Naive thymus-derived CD4-positive, alpha-beta T cell (primary cell): ENCODE measurements around the gene PHF19. TPM values are rescaled to one million over a fixed set of nuclear protein-coding genes. Genes with fewer than 3 reads are reported as not detected.

Experiments
- ATAC-seq: fragments of 150-1000 bp; cut with Tn5 transposase; 2 replicates; pipeline ENCODE4 v1.10.0; 2021; ENCODE audit warnings: mild to moderate bottlenecking, moderate library complexity
- CTCF ChIA-PET: fragments of 350-600 bp; sonication (Branson Sonifier 250); formaldehyde crosslinking; loops from one replicate; lab custom pipeline; 2021; ENCODE audit warnings: antibody characterized with exemption; lab: Charles Lee
- POLR2A ChIA-PET: fragments of 350-600 bp; sonication (Branson Sonifier 250); formaldehyde crosslinking; loops from one replicate; lab custom pipeline; 2021; ENCODE audit warnings: antibody characterized with exemption, inconsistent platforms; lab: Charles Lee
- DNase-seq, 9 donors: peaks; one replicate each; pipeline versions ENCODE4 v3.0.0 to v3.0.0-alpha.2; 2020 to 2022; ENCODE audit warnings: mixed read lengths in 1 of 9
- H3K27ac ChIP-seq: one replicate; pipeline ENCODE4 v1.7.0; 2013; ENCODE audit warnings: mild to moderate bottlenecking, low read depth, low read length, moderate library complexity
- H3K27me3 ChIP-seq, 2 donors: one replicate each; pipeline ENCODE4 v1.7.0; 2013; ENCODE audit warnings: low read length in 2 of 2, mild to moderate bottlenecking in 2 of 2, moderate library complexity in 2 of 2; ENCODE audit not compliant: control insufficient read depth in 2 of 2, insufficient read depth in 2 of 2
- H3K36me3 ChIP-seq, 3 experiments: 1 replicate in 2 of 3; 2 replicates in 1 of 3; pipeline ENCODE4 v1.7.0; 2013; ENCODE audit warnings: low read length in 3 of 3, mild to moderate bottlenecking in 3 of 3, moderate library complexity in 1 of 3; ENCODE audit not compliant: insufficient read depth in 3 of 3, control insufficient read depth in 2 of 3
- H3K4me1 ChIP-seq, 2 donors: one replicate each; pipeline ENCODE4 v1.7.0; 2013; ENCODE audit warnings: low read length in 2 of 2, mild to moderate bottlenecking in 2 of 2, moderate library complexity in 1 of 2; ENCODE audit not compliant: control insufficient read depth in 2 of 2, insufficient read depth in 2 of 2
- H3K4me3 ChIP-seq: 2 replicates; pipeline ENCODE4 v1.7.0; 2013; ENCODE audit warnings: mild to moderate bottlenecking, low read length
- H3K9me3 ChIP-seq, 3 experiments: 1 replicate in 2 of 3; 2 replicates in 1 of 3; pipeline ENCODE4 v1.7.0; 2013; ENCODE audit warnings: low read length in 3 of 3; ENCODE audit not compliant: control insufficient read depth in 2 of 3
- H3K27ac Mint-ChIP-seq, 9 donors: one replicate each; pipeline ENCODE4 v1.8.0; 2020 to 2022; ENCODE audit warnings: mixed read lengths in 9 of 9, mild to moderate bottlenecking in 8 of 9, moderate library complexity in 5 of 9, inconsistent platforms in 2 of 9
- H3K27me3 Mint-ChIP-seq, 5 donors: one replicate each; pipeline ENCODE4 v1.8.0; 2021 to 2022; ENCODE audit warnings: mixed read lengths in 5 of 5, mild to moderate bottlenecking in 1 of 5
- H3K36me3 Mint-ChIP-seq, 5 donors: one replicate each; pipeline ENCODE4 v1.8.0; 2020 to 2022; ENCODE audit warnings: mixed read lengths in 5 of 5, mild to moderate bottlenecking in 3 of 5, inconsistent platforms in 1 of 5
- H3K4me1 Mint-ChIP-seq, 7 donors: one replicate each; pipeline ENCODE4 v1.8.0; 2020 to 2022; ENCODE audit warnings: mixed read lengths in 7 of 7, mild to moderate bottlenecking in 3 of 7, inconsistent platforms in 1 of 7
- H3K4me3 Mint-ChIP-seq, 10 donors: one replicate each; pipeline ENCODE4 v1.8.0; 2020 to 2022; ENCODE audit warnings: mild to moderate bottlenecking in 10 of 10, mixed read lengths in 10 of 10, moderate library complexity in 6 of 10, inconsistent platforms in 2 of 10
- H3K9me3 Mint-ChIP-seq, 11 donors: one replicate each; pipeline ENCODE4 v1.8.0; 2020 to 2022; ENCODE audit warnings: mixed read lengths in 11 of 11, mild to moderate bottlenecking in 4 of 11, inconsistent platforms in 1 of 11, moderate library complexity in 1 of 11
- intact Hi-C, 2 donors: fragments of 100-400 bp; cut with micrococcal nuclease; formaldehyde crosslinking; loops; one replicate each; pipeline ENCODE4 v1.15.1; 2023
- polyA plus RNA-seq, 2 donors: library from polyadenylated mRNA; unstranded; fragments of 300-500 nt; fragmentation: Illumina TruSeq; gene quantifications; one replicate each; pipeline ENCODE4 v1.2.3, GENCODE V29; 2021
- total RNA-seq, 6 experiments: library from RNA in 5 of 6; stranded (reverse) in 5 of 6; gene quantifications; 1 replicate in 5 of 6; 2 replicates in 1 of 6; pipeline ENCODE4 v1.2.3 and lab custom pipeline; 2021 to 2026

Gene PHF19
- total and polyA plus RNA-seq, 7 experiments from 2014 or later, result 13.1 to 271 (median 84.0) TPM

DNA sequence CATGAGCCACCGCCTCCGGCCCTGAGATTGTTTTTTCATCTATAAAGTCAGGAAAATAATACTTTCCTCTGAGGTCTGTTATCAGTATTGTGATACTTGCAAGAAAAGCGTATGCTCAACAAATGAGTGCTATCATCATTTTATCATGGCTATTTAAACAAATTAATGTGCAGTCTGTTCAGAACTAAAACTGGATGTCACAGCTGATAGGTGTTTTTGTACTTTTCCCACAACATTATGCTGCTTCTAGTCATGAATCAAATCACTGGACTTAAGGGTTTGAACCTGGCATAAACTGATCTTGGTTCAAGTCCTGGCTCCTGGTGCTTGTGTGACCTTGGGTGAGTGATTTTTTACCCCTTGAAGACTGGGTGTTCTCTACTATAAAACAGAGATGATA lies 21.4 kb upstream of the PHF19 start:
- H3K27me3 Mint-ChIP-seq, result no peaks in the 10 kb centered on the region
- peak overlapping the region in 8 of 9 donors; percentile 17 to 85 (median 77) for H3K27ac Mint-ChIP-seq

DNA sequence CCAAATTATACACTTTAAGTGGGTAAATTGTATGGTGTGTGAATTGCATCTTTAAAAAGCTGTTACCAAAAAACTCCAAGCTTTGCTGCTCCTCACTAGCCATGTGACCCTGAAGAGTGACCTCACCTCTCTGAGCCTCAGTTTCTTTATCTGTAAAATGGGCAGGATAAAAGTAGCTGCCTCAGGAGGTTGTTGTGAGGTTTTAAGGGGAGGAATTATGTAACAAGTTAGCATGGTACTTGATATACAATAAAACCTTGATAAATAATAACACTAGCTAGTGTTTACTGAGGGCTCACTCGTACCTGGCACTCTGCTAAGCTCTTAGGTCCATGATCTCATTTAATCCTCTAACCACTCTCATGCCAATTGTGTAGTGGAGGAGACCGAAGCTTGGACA lies 19.0 kb upstream of the PHF19 start:
- Histone ChIP-seq H3K4me3 (no peak overlapping the region), H3K27ac (peak overlapping the region; percentile 38), H3K4me1 (peaks cover 47 to 76% of the 10 kb centered on the region in 2 donors), H3K36me3 (no peaks in the 10 kb centered on the region), H3K9me3 (no peaks in the 10 kb centered on the region), H3K27me3 (no peaks in the 10 kb centered on the region)
- Mint-ChIP-seq H3K9me3 (peaks cover 0 to 3% (median 0%) of the 10 kb centered on the region in 11 donors), H3K27ac (peak overlapping the region in 8 of 9 donors; percentile 48 to 89 (median 68)), H3K4me3 (peak overlapping the region in 1 of 10 donors; percentile 24), H3K4me1 (peaks cover 37 to 87% (median 72%) of the 10 kb centered on the region in 7 donors), H3K27me3 (no peaks in the 10 kb centered on the region), H3K36me3 (peaks cover 0 to 22% (median 0%) of the 10 kb centered on the region in 5 donors)
- CTCF ChIA-PET, result interaction anchor here (1.3 kb wide), 1 partner anchor 31 kb away, joined by 4 read pairs; the partner anchor contains the start of gene TRAF1
- ATAC-seq (no peak), DNase-seq (no peak)
- POLR2A ChIA-PET, result interaction anchor here (1.0 to 43.4 kb wide), 5 partner anchors 9 to 53 kb away, joined by 3 to 2417 read pairs (median 17); partner anchors contain the start of genes PHF19 and TRAF1
- intact Hi-C loops, result no loop called here

More for the DNA sequence above, 21.4 kb upstream of the PHF19 start:
- no peaks in the 10 kb centered on the region for H3K9me3 Mint-ChIP-seq
- H3K4me1 Mint-ChIP-seq, result peaks cover 27 to 83% (median 70%) of the 10 kb centered on the region in 7 donors
- DNase-seq (no peak), ATAC-seq (no peak)
- CTCF ChIA-PET, result interaction anchor here (0.6 to 1.8 kb wide), 2 partner anchors 10 to 21 kb away, joined by 3 to 4 read pairs; no protein-coding TSS in a partner anchor
- Histone ChIP-seq H3K27me3 (no peaks in the 10 kb centered on the region), H3K36me3 (no peaks in the 10 kb centered on the region), H3K27ac (peak overlapping the region; percentile 44), H3K4me3 (no peak overlapping the region), H3K4me1 (peaks cover 39 to 75% of the 10 kb centered on the region in 2 donors), H3K9me3 (no peaks in the 10 kb centered on the region)
- peaks cover 0 to 31% (median 0%) of the 10 kb centered on the region in 5 donors for H3K36me3 Mint-ChIP-seq
- intact Hi-C loops, result no loop called here
- H3K4me3 Mint-ChIP-seq, result peak overlapping the region in 1 of 10 donors; percentile 12
- POLR2A ChIA-PET, result interaction anchor here (32.7 to 44.3 kb wide), 3 partner anchors 5 to 25 kb away, joined by 703 to 2417 read pairs (median 2417); partner anchors contain the start of genes PHF19 and TRAF1

DNA sequence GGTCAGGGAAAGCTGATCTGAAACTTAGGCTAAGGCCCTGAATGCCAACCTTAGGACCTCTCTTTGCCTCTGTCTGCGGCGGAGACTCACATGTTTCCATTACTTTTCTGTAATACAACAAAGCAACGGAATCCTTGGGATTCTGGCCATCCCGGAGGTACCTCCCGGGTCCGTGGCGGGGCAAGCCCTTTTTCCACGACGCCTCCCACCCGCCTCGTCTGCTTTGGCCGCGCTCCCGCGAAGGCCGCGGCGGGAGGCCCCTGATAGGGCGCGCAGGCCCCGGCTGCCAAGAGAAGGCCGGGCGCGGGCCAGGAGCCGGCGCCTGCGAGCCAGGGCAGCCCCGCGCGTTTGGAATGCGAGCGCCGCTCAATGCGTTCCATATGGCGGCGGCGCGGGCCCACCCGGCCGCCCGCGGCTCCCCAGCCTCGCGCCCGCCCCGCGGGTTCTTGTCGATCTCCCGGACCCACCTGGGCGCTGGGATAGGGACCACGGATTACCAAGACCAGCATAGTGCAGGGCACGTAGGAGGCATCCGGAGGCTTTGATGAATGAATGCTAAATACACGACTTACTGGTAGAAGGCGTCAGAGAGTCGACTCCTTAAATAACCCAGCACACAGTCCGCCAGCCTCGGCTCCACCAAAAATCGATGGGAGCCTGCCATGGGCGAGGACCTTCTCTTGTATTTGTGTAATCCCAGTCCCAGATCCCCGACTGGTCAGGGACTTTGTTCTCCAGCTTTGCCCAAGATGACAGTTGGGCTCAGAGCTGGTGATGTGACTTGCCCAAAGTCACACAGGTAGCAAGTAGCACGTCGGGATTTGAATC lies 17.5 kb upstream of the PHF19 start:
- CTCF ChIA-PET, result interaction anchor here (0.7 to 2.2 kb wide), 4 partner anchors 8 to 48 kb away, joined by 3 to 6 read pairs (median 4); no protein-coding TSS in a partner anchor
- Mint-ChIP-seq H3K9me3 (peaks cover 0 to 3% (median 0%) of the 10 kb centered on the region in 11 donors), H3K4me1 (peaks cover 39 to 87% (median 72%) of the 10 kb centered on the region in 7 donors), H3K4me3 (no peak overlapping the region), H3K27me3 (no peaks in the 10 kb centered on the region), H3K27ac (peak overlapping the region; percentile 19 to 100 (median 96)), H3K36me3 (peaks cover 0 to 16% (median 0%) of the 10 kb centered on the region in 5 donors)
- DNase-seq (no peak), ATAC-seq (no peak)
- no peaks in the 10 kb centered on the region for H3K27me3 ChIP-seq
- intact Hi-C loops, result no loop called here
- H3K4me3 ChIP-seq, result no peak overlapping the region
- peak overlapping the region; percentile 90 for H3K27ac ChIP-seq
- no peaks in the 10 kb centered on the region for H3K36me3 ChIP-seq
- H3K4me1 ChIP-seq, result peaks cover 60 to 78% of the 10 kb centered on the region in 2 donors
- no peaks in the 10 kb centered on the region for H3K9me3 ChIP-seq
- POLR2A ChIA-PET, result interaction anchor here (0.5 to 43.4 kb wide), 8 partner anchors 7 to 397 kb away, joined by 3 to 2417 read pairs (median 10); partner anchors contain the start of genes PHF19 and TRAF1

DNA sequence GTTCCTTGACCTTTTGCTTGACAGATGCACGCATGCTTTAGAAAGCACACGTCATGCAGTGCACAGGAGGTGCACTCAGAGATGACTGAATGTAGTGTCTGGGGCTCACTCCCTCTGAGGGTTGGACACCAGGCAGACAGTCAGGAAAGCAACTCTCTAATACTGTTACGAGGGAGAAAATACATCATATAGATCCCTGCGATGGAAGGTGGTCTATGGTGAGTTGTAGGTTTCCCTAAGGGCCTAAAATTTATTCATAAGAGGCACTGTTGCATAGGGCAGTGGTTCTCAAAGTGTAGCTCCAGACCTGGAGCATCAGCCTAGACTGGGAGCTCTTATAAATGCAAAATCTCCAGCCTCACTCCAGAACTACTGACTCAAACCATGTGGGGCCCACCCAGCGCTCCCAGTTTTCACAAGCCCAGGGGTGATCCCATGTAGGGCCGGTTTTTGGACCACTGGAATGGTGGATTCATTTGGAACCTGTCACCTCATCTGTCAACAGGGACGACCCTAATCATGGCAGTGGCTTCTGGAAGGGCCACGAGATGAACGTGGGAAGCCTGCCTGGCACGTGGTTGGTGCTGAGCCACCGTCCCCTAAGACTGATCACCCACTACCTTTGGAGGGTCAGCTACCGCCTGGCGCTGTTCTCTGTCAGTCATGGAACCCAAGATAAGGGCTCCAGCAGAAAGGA lies 16.8 kb upstream of the PHF19 start:
- ATAC-seq, result no peak
- intact Hi-C loops, result no loop called here
- H3K27me3 ChIP-seq, result no peaks in the 10 kb centered on the region
- ChIA-PET POLR2A (interaction anchor here (0.6 to 43.4 kb wide), 7 partner anchors 9 to 92 kb away, joined by 3 to 2417 read pairs (median 25); partner anchors contain the start of genes PHF19, PSMD5 and TRAF1), CTCF (interaction anchor here (0.5 to 4.3 kb wide), 7 partner anchors 8 to 322 kb away, joined by 3 to 29 read pairs (median 6); no protein-coding TSS in a partner anchor)
- H3K4me1 ChIP-seq, result peaks cover 64 to 84% of the 10 kb centered on the region in 2 donors
- Mint-ChIP-seq H3K36me3 (peaks cover 0 to 19% (median 0%) of the 10 kb centered on the region in 5 donors), H3K9me3 (peaks cover 0 to 3% (median 0%) of the 10 kb centered on the region in 11 donors), H3K4me1 (peaks cover 40 to 89% (median 75%) of the 10 kb centered on the region in 7 donors), H3K27ac (peak overlapping the region; percentile 92 to 100 (median 99)), H3K27me3 (no peaks in the 10 kb centered on the region), H3K4me3 (peak overlapping the region; percentile 42 to 85 (median 78))
- peak overlapping the region; percentile 17 for H3K4me3 ChIP-seq
- no peaks in the 10 kb centered on the region for H3K9me3 ChIP-seq
- DNase-seq, result no peak
- peak overlapping the region; percentile 90 for H3K27ac ChIP-seq
- no peaks in the 10 kb centered on the region for H3K36me3 ChIP-seq

DNA sequence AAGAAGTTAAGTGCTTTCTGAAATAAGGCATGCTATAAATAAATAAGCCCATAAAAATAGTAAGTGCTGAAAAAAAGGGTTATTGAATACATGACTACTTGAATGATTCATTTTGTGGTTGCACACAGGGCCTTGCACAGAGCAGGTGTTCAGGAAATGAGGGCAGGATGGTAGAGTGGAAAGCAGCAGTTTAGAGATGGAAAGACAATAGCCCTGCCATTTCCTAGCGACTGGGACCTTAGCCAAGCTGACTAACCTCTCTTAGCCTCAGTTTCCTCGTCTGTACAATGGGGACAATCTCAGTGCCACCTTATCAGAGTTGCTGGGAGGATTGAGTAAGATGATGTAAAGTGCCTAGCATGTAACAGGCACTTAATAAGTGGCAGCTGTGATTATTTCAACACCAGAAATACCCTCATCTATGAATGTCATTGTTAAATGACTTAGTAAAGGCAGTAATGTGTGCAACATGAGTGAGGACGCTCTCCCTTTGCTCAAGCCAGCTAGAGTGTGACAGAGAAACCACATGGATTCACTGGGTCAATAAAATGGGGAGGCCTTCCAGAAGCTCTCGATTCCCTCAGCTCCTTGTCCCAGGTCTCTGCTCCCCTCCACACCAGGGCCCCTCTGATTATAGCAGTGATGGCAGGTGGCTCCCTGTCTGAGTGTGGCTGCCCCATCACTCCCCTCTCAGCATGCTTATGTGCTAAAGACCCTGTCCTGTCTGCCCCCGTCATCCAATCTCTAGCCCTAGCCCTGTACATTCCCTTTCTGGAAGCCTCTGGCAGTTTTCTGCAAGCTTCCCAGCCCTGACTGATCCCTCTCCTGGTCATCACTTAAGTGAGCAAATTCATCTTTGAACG lies 16.0 kb upstream of the PHF19 start:
- ChIA-PET CTCF (interaction anchor here (0.5 to 4.3 kb wide), 12 partner anchors 9 to 323 kb away, joined by 3 to 29 read pairs (median 11); partner anchors contain the start of gene PHF19), POLR2A (interaction anchor here (1.0 to 43.4 kb wide), 7 partner anchors 8 to 233 kb away, joined by 3 to 2417 read pairs (median 25); partner anchors contain the start of genes PHF19, PSMD5 and TRAF1)
- ATAC-seq (peak; percentile 65), DNase-seq (peak in 7 of 9 donors; percentile 43 to 77 (median 64))
- Mint-ChIP-seq H3K36me3 (peaks cover 0 to 24% (median 0%) of the 10 kb centered on the region in 5 donors), H3K4me3 (peak overlapping the region; percentile 54 to 85 (median 80)), H3K27ac (peak overlapping the region; percentile 92 to 100 (median 99)), H3K27me3 (no peaks in the 10 kb centered on the region), H3K9me3 (peaks cover 0 to 3% (median 0%) of the 10 kb centered on the region in 11 donors), H3K4me1 (peaks cover 40 to 88% (median 74%) of the 10 kb centered on the region in 7 donors)
- Histone ChIP-seq H3K4me3 (peak overlapping the region; percentile 17), H3K36me3 (no peaks in the 10 kb centered on the region), H3K27ac (peak overlapping the region; percentile 90), H3K4me1 (peaks cover 64 to 91% of the 10 kb centered on the region in 2 donors), H3K9me3 (no peaks in the 10 kb centered on the region), H3K27me3 (no peaks in the 10 kb centered on the region)
- intact Hi-C loops, result loop anchor here (1.0 kb wide), 8 partner anchors 10 to 50 kb away; partner anchors contain the start of gene TRAF1 (in 1 of the 2)
